ENCODE data around the gene SPC24. TPM values are rescaled to one million over a fixed set of nuclear protein-coding genes. Genes with fewer than 3 reads are reported as not detected.
"Not testable (repeated sequence)": the region's sequence is repeated elsewhere in the genome, so short reads cannot be mapped to it uniquely, and the experiment has no call there.

SPC24 gene
- total RNA-seq, 4 donors from 2014 or later, result 2.6 to 47.4 TPM; not detected in 2

- intact Hi-C loops (cut with DNase I; ENCODE audit: low total_unique reads) (no loop called here), in situ Hi-C loops (cut with MboI; ENCODE audit: low pct_ligation_motif_present in 1 of 4, low pct_unique_long_range_greater_than_20kb in 1 of 4, low sequenced_read_pairs in 3 of 4) (no loop called here)
- 83 to 96% methylated on average over 1 to 5 of the region's 5 CpGs for WGBS, 2 donors (ENCODE audit: low coverage in 1 of 2)
Observed at GRCh38 chr19:11101057-11101456, 54.5 kb downstream of the SPC24 start.

DNA sequence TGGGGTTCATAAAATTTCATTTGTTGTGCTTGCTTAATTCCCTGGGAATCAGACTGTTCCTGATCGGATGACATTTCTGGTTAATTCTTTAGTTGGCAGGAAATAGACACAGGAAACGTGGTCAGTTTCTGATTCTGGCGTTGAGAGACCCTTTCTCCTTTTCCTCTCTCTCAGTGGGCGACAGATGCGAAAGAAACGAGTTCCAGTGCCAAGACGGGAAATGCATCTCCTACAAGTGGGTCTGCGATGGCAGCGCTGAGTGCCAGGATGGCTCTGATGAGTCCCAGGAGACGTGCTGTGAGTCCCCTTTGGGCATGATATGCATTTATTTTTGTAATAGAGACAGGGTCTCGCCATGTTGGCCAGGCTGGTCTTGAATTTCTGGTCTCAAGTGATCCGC, 55.5 kb downstream of the SPC24 start:
- intact Hi-C loops (cut with DNase I; ENCODE audit: low total_unique reads), result no loop called here
- in situ Hi-C loops (cut with MboI; ENCODE audit: low pct_ligation_motif_present in 1 of 4, low pct_unique_long_range_greater_than_20kb in 1 of 4, low sequenced_read_pairs in 3 of 4), result no loop called here
- H3K4me1 ChIP-seq, result peaks cover 5 to 16% (median 15%) of the 10 kb centered on the region in 4 donors
- TF ChIP-seq EP300 (IDR thresholded peaks at IDR 0.05; ENCODE audit: low read depth), result no peak
- TF ChIP-seq POLR2AphosphoS5 (IDR thresholded peaks at IDR 0.05), result no peak
- no peak for TF ChIP-seq POLR2A (IDR thresholded peaks at IDR 0.05)
- TF ChIP-seq, protein P1, sequence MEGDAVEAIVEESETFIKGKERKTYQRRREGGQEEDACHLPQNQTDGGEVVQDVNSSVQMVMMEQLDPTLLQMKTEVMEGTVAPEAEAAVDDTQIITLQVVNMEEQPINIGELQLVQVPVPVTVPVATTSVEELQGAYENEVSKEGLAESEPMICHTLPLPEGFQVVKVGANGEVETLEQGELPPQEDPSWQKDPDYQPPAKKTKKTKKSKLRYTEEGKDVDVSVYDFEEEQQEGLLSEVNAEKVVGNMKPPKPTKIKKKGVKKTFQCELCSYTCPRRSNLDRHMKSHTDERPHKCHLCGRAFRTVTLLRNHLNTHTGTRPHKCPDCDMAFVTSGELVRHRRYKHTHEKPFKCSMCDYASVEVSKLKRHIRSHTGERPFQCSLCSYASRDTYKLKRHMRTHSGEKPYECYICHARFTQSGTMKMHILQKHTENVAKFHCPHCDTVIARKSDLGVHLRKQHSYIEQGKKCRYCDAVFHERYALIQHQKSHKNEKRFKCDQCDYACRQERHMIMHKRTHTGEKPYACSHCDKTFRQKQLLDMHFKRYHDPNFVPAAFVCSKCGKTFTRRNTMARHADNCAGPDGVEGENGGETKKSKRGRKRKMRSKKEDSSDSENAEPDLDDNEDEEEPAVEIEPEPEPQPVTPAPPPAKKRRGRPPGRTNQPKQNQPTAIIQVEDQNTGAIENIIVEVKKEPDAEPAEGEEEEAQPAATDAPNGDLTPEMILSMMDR (IDR thresholded peaks at IDR 0.05), result no peak
- H3K36me3 ChIP-seq, result peaks cover 0 to 42% (median 14%) of the 10 kb centered on the region in 4 donors
- no peak overlapping the region for H3K27ac ChIP-seq
- no peak overlapping the region for H3K4me3 ChIP-seq
- DNase-seq, result no peak
- no peaks in the 10 kb centered on the region for H3K27me3 ChIP-seq
- no peaks in the 10 kb centered on the region for H3K9me3 ChIP-seq
- WGBS, 2 donors (ENCODE audit: low coverage in 1 of 2), result 87 to 98% methylated on average over 8 to 12 of the region's 12 CpGs

More at GRCh38 chr19:11101057-11101456, 54.5 kb downstream of the SPC24 start:
- H3K4me1 ChIP-seq, result peaks cover 0 to 7% (median 6%) of the 10 kb centered on the region in 4 donors
- DNase-seq, result no peak
- H3K27ac ChIP-seq, result no peak overlapping the region
- no peak for TF ChIP-seq EP300 (IDR thresholded peaks at IDR 0.05; ENCODE audit: low read depth)
- TF ChIP-seq POLR2A (IDR thresholded peaks at IDR 0.05), result no peak
- TF ChIP-seq POLR2AphosphoS5 (IDR thresholded peaks at IDR 0.05), result no peak
- TF ChIP-seq, protein P1 (IDR thresholded peaks at IDR 0.05), result no peak
- no peaks in the 10 kb centered on the region for H3K27me3 ChIP-seq
- H3K4me3 ChIP-seq, result no peak overlapping the region
- H3K36me3 ChIP-seq, result peaks cover 0 to 49% (median 18%) of the 10 kb centered on the region in 4 donors
- H3K9me3 ChIP-seq, result no peaks in the 10 kb centered on the region

DNA sequence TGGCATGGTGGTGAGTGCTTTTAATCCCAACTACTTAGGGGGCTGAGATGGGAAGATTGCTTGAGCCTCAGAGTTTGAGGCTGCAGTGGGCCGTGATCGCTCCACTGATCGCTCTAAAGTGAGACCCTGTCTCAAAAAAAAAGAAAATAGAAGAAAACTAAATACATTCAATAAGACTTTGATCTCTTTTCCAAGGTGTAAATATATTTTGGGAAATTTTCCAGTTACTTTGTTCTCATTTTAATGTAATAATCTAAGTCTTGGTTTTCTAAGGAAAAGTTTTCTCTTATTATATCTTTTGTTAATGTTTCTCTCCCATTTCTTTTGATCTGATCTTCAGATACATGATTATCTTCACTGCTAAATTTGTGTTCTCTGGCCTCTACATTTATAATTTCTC, 56.7 kb downstream of the SPC24 start:
- in situ Hi-C loops (cut with MboI; ENCODE audit: low pct_ligation_motif_present in 1 of 4, low pct_unique_long_range_greater_than_20kb in 1 of 4, low sequenced_read_pairs in 3 of 4), result no loop called here
- peaks cover 9 to 28% (median 23%) of the 10 kb centered on the region in 4 donors for H3K4me1 ChIP-seq
- intact Hi-C loops (cut with DNase I; ENCODE audit: low total_unique reads), result loop anchor here (1.0 kb wide), 1 partner anchor 20 kb away; no protein-coding TSS in a partner anchor
- H3K27ac ChIP-seq, result no peak overlapping the region
- H3K27me3 ChIP-seq, result no peaks in the 10 kb centered on the region
- DNase-seq, result no peak
- WGBS, 2 donors (ENCODE audit: low coverage in 1 of 2), result 98 to 100% methylated on average over 3 of the region's 3 CpGs
- H3K4me3 ChIP-seq, result no peak overlapping the region
- peaks cover 0 to 33% (median 9%) of the 10 kb centered on the region in 4 donors for H3K36me3 ChIP-seq
- no peaks in the 10 kb centered on the region for H3K9me3 ChIP-seq
- TF ChIP-seq EP300 (IDR thresholded peaks at IDR 0.05; ENCODE audit: low read depth) (no peak), POLR2A (IDR thresholded peaks at IDR 0.05) (no peak)
- TF ChIP-seq, protein P1 (IDR thresholded peaks at IDR 0.05), result no peak

- no peak for DNase-seq
- H3K36me3 ChIP-seq, result peaks cover 0 to 28% (median 8%) of the 10 kb centered on the region in 4 donors
- H3K4me1 ChIP-seq, result peaks cover 9 to 33% (median 26%) of the 10 kb centered on the region in 4 donors
- no peak overlapping the region for H3K4me3 ChIP-seq
- in situ Hi-C loops (cut with MboI; ENCODE audit: low pct_ligation_motif_present in 1 of 4, low pct_unique_long_range_greater_than_20kb in 1 of 4, low sequenced_read_pairs in 3 of 4) (no loop called here), intact Hi-C loops (cut with DNase I; ENCODE audit: low total_unique reads) (loop anchor here (1.0 kb wide), 1 partner anchor 21 kb away; no protein-coding TSS in a partner anchor)
- H3K27me3 ChIP-seq, result no peaks in the 10 kb centered on the region
- TF ChIP-seq, protein P1 (IDR thresholded peaks at IDR 0.05), result no peak
- TF ChIP-seq EP300 (IDR thresholded peaks at IDR 0.05; ENCODE audit: low read depth), result no peak
- TF ChIP-seq POLR2A (IDR thresholded peaks at IDR 0.05), result no peak
- TF ChIP-seq POLR2AphosphoS5 (IDR thresholded peaks at IDR 0.05), result no peak
- no peaks in the 10 kb centered on the region for H3K9me3 ChIP-seq
- H3K27ac ChIP-seq, result no peak overlapping the region
- WGBS, 2 donors (ENCODE audit: low coverage in 1 of 2), result 89 to 100% methylated on average over 1 to 2 of the region's 2 CpGs
Observed at GRCh38 chr19:11098327-11098726, 57.3 kb downstream of the SPC24 start.

GRCh38 chr19:11097367-11097766, 58.2 kb downstream of the SPC24 start:
- H3K27me3 ChIP-seq; in situ Hi-C loops (cut with MboI; ENCODE audit: low pct_ligation_motif_present in 1 of 4, low pct_unique_long_range_greater_than_20kb in 1 of 4, low sequenced_read_pairs in 3 of 4); H3K4me3 ChIP-seq; intact Hi-C loops (cut with DNase I; ENCODE audit: low total_unique reads); H3K9me3 ChIP-seq; DNase-seq: not testable (repeated sequence)
- WGBS, 2 donors (ENCODE audit: low coverage in 1 of 2), result 80 to 91% methylated on average over 1 to 6 of the region's 6 CpGs
- Histone ChIP-seq H3K27ac (peak overlapping the region in 2 of 4 donors; percentile 8 to 98), H3K36me3 (peaks cover 0 to 19% (median 3%) of the 10 kb centered on the region in 4 donors), H3K4me1 (peaks cover 9 to 43% (median 35%) of the 10 kb centered on the region in 4 donors)

All from transverse colon (tissue), 4 donors.